ENCODE measurements around the gene IFRD1.
"Not testable (repeated sequence)": the region's sequence is repeated elsewhere in the genome, so short reads cannot be mapped to it uniquely, and the experiment has no call there.

IFRD1 gene

GRCh38 chr7:112448381-112448780 lies 1.9 kb upstream of the IFRD1 start:
- Histone ChIP-seq H3K36me3 (ENCODE audit: control insufficient read depth, insufficient read depth, low read length) (no peaks in the 10 kb centered on the region), H3K4me3 (ENCODE audit: low read length) (no peak overlapping the region), H3K9ac (ENCODE audit: low read length) (no peak overlapping the region), H3K27me3 (ENCODE audit: control insufficient read depth, insufficient read depth, low read length) (no peaks in the 10 kb centered on the region), H3K4me1 (ENCODE audit: control insufficient read depth, insufficient read depth, low read length) (peaks cover 9% of the 10 kb centered on the region), H3K27ac (ENCODE audit: low read depth, low read length) (no peak overlapping the region)

- Histone ChIP-seq H3K27me3 (ENCODE audit: control insufficient read depth, insufficient read depth, low read length) (no peaks in the 10 kb centered on the region), H3K9ac (ENCODE audit: low read length) (no peak overlapping the region), H3K27ac (ENCODE audit: low read depth, low read length) (no peak overlapping the region), H3K4me3 (ENCODE audit: low read length) (no peak overlapping the region), H3K4me1 (ENCODE audit: control insufficient read depth, insufficient read depth, low read length) (peaks cover 13% of the 10 kb centered on the region), H3K36me3 (ENCODE audit: control insufficient read depth, insufficient read depth, low read length) (no peaks in the 10 kb centered on the region)
These were observed 1.4 kb upstream of the IFRD1 start for GRCh38 chr7:112448891-112449290.

- H3K36me3 ChIP-seq (ENCODE audit: control insufficient read depth, insufficient read depth, low read length) = no peaks in the 10 kb centered on the region
- peaks cover 13% of the 10 kb centered on the region for H3K4me1 ChIP-seq (ENCODE audit: control insufficient read depth, insufficient read depth, low read length)
- no peaks in the 10 kb centered on the region for H3K27me3 ChIP-seq (ENCODE audit: control insufficient read depth, insufficient read depth, low read length)
- H3K4me3 ChIP-seq (ENCODE audit: low read length) = peak overlapping the region; percentile 99
- peak overlapping the region; percentile 72 for H3K27ac ChIP-seq (ENCODE audit: low read depth, low read length)
- H3K9ac ChIP-seq (ENCODE audit: low read length) = no peak overlapping the region
These were observed 907 bp upstream of the IFRD1 start for GRCh38 chr7:112449353-112449752.

GRCh38 chr7:112450807-112451761 lies 824 bp downstream of the IFRD1 start:
- H3K27me3 ChIP-seq (ENCODE audit: control insufficient read depth, insufficient read depth, low read length) = no peaks in the 10 kb centered on the region
- no peaks in the 10 kb centered on the region for H3K36me3 ChIP-seq (ENCODE audit: control insufficient read depth, insufficient read depth, low read length)
- H3K9ac ChIP-seq (ENCODE audit: low read length) = peak overlapping the region; percentile 79
- H3K27ac ChIP-seq (ENCODE audit: low read depth, low read length) = peak overlapping the region; percentile 97
- H3K4me1 ChIP-seq (ENCODE audit: control insufficient read depth, insufficient read depth, low read length) = peaks cover 13% of the 10 kb centered on the region
- H3K4me3 ChIP-seq (ENCODE audit: low read length) = peak overlapping the region; percentile 99

- Histone ChIP-seq H3K9ac (ENCODE audit: low read length) (peak overlapping the region; percentile 79), H3K4me3 (ENCODE audit: low read length) (peak overlapping the region; percentile 99), H3K27me3 (ENCODE audit: control insufficient read depth, insufficient read depth, low read length) (no peaks in the 10 kb centered on the region), H3K27ac (ENCODE audit: low read depth, low read length) (peak overlapping the region; percentile 97), H3K4me1 (ENCODE audit: control insufficient read depth, insufficient read depth, low read length) (peaks cover 13% of the 10 kb centered on the region), H3K36me3 (ENCODE audit: control insufficient read depth, insufficient read depth, low read length) (no peaks in the 10 kb centered on the region)
These were observed 2.0 kb downstream of the IFRD1 start for GRCh38 chr7:112452102-112452888.

GRCh38 chr7:112453505-112454171 lies 3.4 kb downstream of the IFRD1 start:
- peak overlapping the region; percentile 35 for H3K27ac ChIP-seq (ENCODE audit: low read depth, low read length)
- H3K4me3 ChIP-seq (ENCODE audit: low read length) = no peak overlapping the region
- H3K4me1 ChIP-seq (ENCODE audit: control insufficient read depth, insufficient read depth, low read length) = peaks cover 13% of the 10 kb centered on the region
- H3K36me3 ChIP-seq (ENCODE audit: control insufficient read depth, insufficient read depth, low read length) = peaks cover 7% of the 10 kb centered on the region
- no peaks in the 10 kb centered on the region for H3K27me3 ChIP-seq (ENCODE audit: control insufficient read depth, insufficient read depth, low read length)
- no peak overlapping the region for H3K9ac ChIP-seq (ENCODE audit: low read length)

- H3K36me3 ChIP-seq (ENCODE audit: control insufficient read depth, insufficient read depth, low read length); H3K27ac ChIP-seq (ENCODE audit: low read depth, low read length); H3K27me3 ChIP-seq (ENCODE audit: control insufficient read depth, insufficient read depth, low read length); H3K4me3 ChIP-seq (ENCODE audit: low read length); H3K9ac ChIP-seq (ENCODE audit: low read length): not testable (repeated sequence)
- H3K4me1 ChIP-seq (ENCODE audit: control insufficient read depth, insufficient read depth, low read length) = peaks cover 13% of the 10 kb centered on the region
These were observed 3.9 kb downstream of the IFRD1 start for GRCh38 chr7:112454191-112454590.

GRCh38 chr7:112459645-112460044 lies 9.4 kb downstream of the IFRD1 start:
- no peak overlapping the region for H3K27ac ChIP-seq (ENCODE audit: low read depth, low read length)
- no peak overlapping the region for H3K4me3 ChIP-seq (ENCODE audit: low read length)
- H3K27me3 ChIP-seq (ENCODE audit: control insufficient read depth, insufficient read depth, low read length) = no peaks in the 10 kb centered on the region
- no peaks in the 10 kb centered on the region for H3K4me1 ChIP-seq (ENCODE audit: control insufficient read depth, insufficient read depth, low read length)
- peaks cover 21% of the 10 kb centered on the region for H3K36me3 ChIP-seq (ENCODE audit: control insufficient read depth, insufficient read depth, low read length)
- H3K9ac ChIP-seq (ENCODE audit: low read length) = no peak overlapping the region

GRCh38 chr7:112462236-112462635 lies 12.0 kb downstream of the IFRD1 start:
- Histone ChIP-seq H3K27me3 (ENCODE audit: control insufficient read depth, insufficient read depth, low read length) (no peaks in the 10 kb centered on the region), H3K4me3 (ENCODE audit: low read length) (no peak overlapping the region), H3K4me1 (ENCODE audit: control insufficient read depth, insufficient read depth, low read length) (no peaks in the 10 kb centered on the region), H3K27ac (ENCODE audit: low read depth, low read length) (no peak overlapping the region), H3K9ac (ENCODE audit: low read length) (no peak overlapping the region), H3K36me3 (ENCODE audit: control insufficient read depth, insufficient read depth, low read length) (peaks cover 24% of the 10 kb centered on the region)

GRCh38 chr7:112467867-112468266 lies 17.6 kb downstream of the IFRD1 start:
- Histone ChIP-seq H3K27me3 (ENCODE audit: control insufficient read depth, insufficient read depth, low read length) (no peaks in the 10 kb centered on the region), H3K9ac (ENCODE audit: low read length) (no peak overlapping the region), H3K27ac (ENCODE audit: low read depth, low read length) (no peak overlapping the region), H3K4me3 (ENCODE audit: low read length) (no peak overlapping the region), H3K4me1 (ENCODE audit: control insufficient read depth, insufficient read depth, low read length) (no peaks in the 10 kb centered on the region), H3K36me3 (ENCODE audit: control insufficient read depth, insufficient read depth, low read length) (peaks cover 14% of the 10 kb centered on the region)

- no peak overlapping the region for H3K4me3 ChIP-seq (ENCODE audit: low read length)
- H3K36me3 ChIP-seq (ENCODE audit: control insufficient read depth, insufficient read depth, low read length) = peaks cover 14% of the 10 kb centered on the region
- no peaks in the 10 kb centered on the region for H3K27me3 ChIP-seq (ENCODE audit: control insufficient read depth, insufficient read depth, low read length)
- no peak overlapping the region for H3K9ac ChIP-seq (ENCODE audit: low read length)
- H3K27ac ChIP-seq (ENCODE audit: low read depth, low read length) = no peak overlapping the region
- no peaks in the 10 kb centered on the region for H3K4me1 ChIP-seq (ENCODE audit: control insufficient read depth, insufficient read depth, low read length)
These were observed 19.9 kb downstream of the IFRD1 start for GRCh38 chr7:112470194-112470593.

GRCh38 chr7:112476390-112477052 lies 26.3 kb downstream of the IFRD1 start:
- Histone ChIP-seq H3K9ac (ENCODE audit: low read length) (no peak overlapping the region), H3K4me1 (ENCODE audit: control insufficient read depth, insufficient read depth, low read length) (peaks cover 10% of the 10 kb centered on the region), H3K4me3 (ENCODE audit: low read length) (no peak overlapping the region), H3K27me3 (ENCODE audit: control insufficient read depth, insufficient read depth, low read length) (no peaks in the 10 kb centered on the region), H3K36me3 (ENCODE audit: control insufficient read depth, insufficient read depth, low read length) (peaks cover 3% of the 10 kb centered on the region), H3K27ac (ENCODE audit: low read depth, low read length) (no peak overlapping the region)

All from rectal smooth muscle tissue (tissue), 1 donor.